Liver (tissue), 9 donors: ENCODE data around the gene PNLIPRP2. TPM values are rescaled to one million over a fixed set of nuclear protein-coding genes. Genes with fewer than 3 reads are reported as not detected.

Experiments used
- DNase-seq: peaks from one replicate; pipeline ENCODE4 v3.0.0-alpha.2; 2017; ENCODE audit warnings: low spot score
- H3K27ac ChIP-seq, 2 donors: one replicate each; pipeline ENCODE4 v1.7.0; 2013; ENCODE audit warnings: inconsistent platforms in 2 of 2, low read length in 2 of 2, control low read depth in 1 of 2, low read depth in 1 of 2, mild to moderate bottlenecking in 1 of 2
- H3K27me3 ChIP-seq, 4 donors: one replicate each; pipeline versions ENCODE4 v1.6.1 to v1.7.0; 2013; ENCODE audit warnings: low read length in 3 of 4, inconsistent platforms in 1 of 4, mild to moderate bottlenecking in 1 of 4, moderate library complexity in 1 of 4; ENCODE audit not compliant: control insufficient read depth in 4 of 4, insufficient read depth in 4 of 4
- H3K36me3 ChIP-seq, 4 donors: one replicate each; pipeline versions ENCODE4 v1.6.1 to v1.7.0; 2013; ENCODE audit warnings: low read length in 3 of 4, mild to moderate bottlenecking in 3 of 4, low read depth in 1 of 4, moderate library complexity in 1 of 4; ENCODE audit not compliant: control insufficient read depth in 4 of 4, insufficient read depth in 3 of 4
- H3K4me1 ChIP-seq, 4 donors: one replicate each; pipeline versions ENCODE4 v1.6.1 to v1.7.0; 2013; ENCODE audit warnings: low read length in 3 of 4, mild to moderate bottlenecking in 3 of 4, moderate library complexity in 1 of 4; ENCODE audit not compliant: control insufficient read depth in 4 of 4, insufficient read depth in 4 of 4
- H3K4me3 ChIP-seq, 3 donors: one replicate each; pipeline versions ENCODE4 v1.6.1 to v1.7.0; 2013; ENCODE audit warnings: low read length in 3 of 3, control low read depth in 1 of 3, low read depth in 1 of 3, mild to moderate bottlenecking in 1 of 3
- H3K9ac ChIP-seq, 2 donors: one replicate each; pipeline ENCODE4 v1.7.0; 2013; ENCODE audit warnings: low read length in 2 of 2, mild to moderate bottlenecking in 2 of 2, moderate library complexity in 2 of 2, control low read depth in 1 of 2, low read depth in 1 of 2
- H3K9me3 ChIP-seq, 4 donors: one replicate each; pipeline versions ENCODE4 v1.6.1 to v1.7.0; 2013; ENCODE audit warnings: low read length in 3 of 4; ENCODE audit not compliant: control insufficient read depth in 4 of 4
- ATF3 ChIP-seq: IDR thresholded peaks from 2 replicates; pipeline ENCODE4 v1.6.1; 2016; ENCODE audit warnings: antibody characterized with exemption
- CTCF ChIP-seq: fragments of 150-350 bp; IDR thresholded peaks from 2 replicates; pipeline ENCODE4 v1.5.1; 2017; ENCODE audit warnings: improper control_type of control experiment, low read depth, low read length; ENCODE audit not compliant: missing input control
- EGR1 ChIP-seq, 2 donors: IDR thresholded peaks; 2 replicates each; pipeline ENCODE4 v1.6.1; 2016 to 2018; ENCODE audit warnings: antibody characterized with exemption in 2 of 2, low read depth in 2 of 2
- FOXA1 ChIP-seq: IDR thresholded peaks from 2 replicates; pipeline ENCODE4 v1.6.1; 2016; ENCODE audit warnings: antibody characterized with exemption
- FOXA2 ChIP-seq: IDR thresholded peaks from 2 replicates; pipeline ENCODE4 v1.6.1; 2016; ENCODE audit warnings: antibody characterized with exemption
- GABPA ChIP-seq, 2 donors: IDR thresholded peaks in 1 of 2; conservative IDR thresholded peaks in 1 of 2; 2 replicates each; pipeline ENCODE4 v1.6.1; 2016; ENCODE audit warnings: antibody characterized with exemption in 2 of 2, mild to moderate bottlenecking in 1 of 2, moderate library complexity in 1 of 2
- HNF4A ChIP-seq, 2 donors: conservative IDR thresholded peaks; 2 replicates each; pipeline ENCODE4 v1.6.1; 2016; ENCODE audit warnings: antibody characterized with exemption in 2 of 2, mild to moderate bottlenecking in 2 of 2
- HNF4G ChIP-seq: IDR thresholded peaks from 2 replicates; pipeline ENCODE4 v1.6.1; 2016; ENCODE audit warnings: antibody characterized with exemption
- JUND ChIP-seq, 2 donors: IDR thresholded peaks; 2 replicates each; pipeline ENCODE4 v1.6.1; 2016; ENCODE audit warnings: antibody characterized with exemption in 2 of 2
- MAX ChIP-seq: IDR thresholded peaks from 2 replicates; pipeline ENCODE4 v1.6.1; 2016; ENCODE audit warnings: antibody characterized with exemption
- NR2F2 ChIP-seq: IDR thresholded peaks from 2 replicates; pipeline ENCODE4 v1.6.1; 2016; ENCODE audit warnings: antibody characterized with exemption
- RAD21 ChIP-seq, 2 donors: IDR thresholded peaks; 2 replicates each; pipeline ENCODE4 v1.6.1; 2016; ENCODE audit warnings: antibody characterized with exemption in 2 of 2, mild to moderate bottlenecking in 2 of 2
- REST ChIP-seq: IDR thresholded peaks from 2 replicates; pipeline ENCODE4 v1.6.1; 2016; ENCODE audit warnings: antibody characterized with exemption, mild to moderate bottlenecking
- RXRA ChIP-seq, 2 donors: IDR thresholded peaks; 2 replicates each; pipeline ENCODE4 v1.6.1; 2017 to 2018; ENCODE audit warnings: antibody characterized with exemption in 2 of 2, mild to moderate bottlenecking in 1 of 2
- SP1 ChIP-seq: IDR thresholded peaks from 2 replicates; pipeline ENCODE4 v1.6.1; 2018; ENCODE audit warnings: antibody characterized with exemption, mild to moderate bottlenecking
- TAF1 ChIP-seq: conservative IDR thresholded peaks from 2 replicates; pipeline ENCODE4 v1.6.1; 2016; ENCODE audit warnings: antibody characterized with exemption, mild to moderate bottlenecking
- YY1 ChIP-seq: IDR thresholded peaks from 2 replicates; pipeline ENCODE4 v1.6.1; 2016; ENCODE audit warnings: antibody characterized with exemption, mild to moderate bottlenecking
- ZBTB33 ChIP-seq: IDR thresholded peaks from 2 replicates; pipeline ENCODE4 v1.6.1; 2016; ENCODE audit warnings: antibody characterized with exemption
- WGBS: extraction: QIAGEN DNeasy Blood & Tissue Kit; methylation state at CpG from one replicate; pipeline ENCODE4 v1.1.7; 2013; 5-methylcytosine and 5-hydroxymethylcytosine counted together
- polyA plus RNA-seq, 2 donors: library from polyadenylated mRNA; stranded (reverse) in 1 of 2; unstranded in 1 of 2; fragments of 200-250 nt in 1 of 2; fragments of >200 nt in 1 of 2; fragmentation: Nextera tagmentation in 1 of 2; extraction: Ambion mirVana in 1 of 2; gene quantifications; one replicate each; pipeline versions ENCODE4 v1.2.1 to v1.2.3, GENCODE V29; 2013 to 2015
- total RNA-seq, 2 donors: library from RNA; depleted of rRNA; stranded (reverse); fragments of >200 nt; gene quantifications; one replicate each; pipeline ENCODE4 v1.2.3, GENCODE V29; 2014
- donor health status: healthy.
- donor health status: healthy.
- donor health status: healthy.
- donor health status: healthy.
- donor health status: healthy.

The PNLIPRP2 gene
- total and polyA plus RNA-seq, 4 donors, result not detected

GRCh38 chr10:116668018-116668417, 47.3 kb downstream of the PNLIPRP2 start:
- 93% methylated on average over 9 of the region's 9 CpGs for WGBS
- H3K4me1 ChIP-seq, result no peaks in the 10 kb centered on the region
- H3K9me3 ChIP-seq, result no peaks in the 10 kb centered on the region
- H3K4me3 ChIP-seq, result no peak overlapping the region
- H3K36me3 ChIP-seq, result no peaks in the 10 kb centered on the region
- peaks cover 0 to 2% (median 0%) of the 10 kb centered on the region in 4 donors for H3K27me3 ChIP-seq
- no peak for DNase-seq
- TF ChIP-seq FOXA2 (no peak), HNF4G (no peak), MAX (no peak), HNF4A (conservative IDR thresholded peaks at IDR 0.05) (no peak), REST (no peak), ZBTB33 (no peak), JUND (IDR thresholded peaks at IDR 0.05) (no peak), EGR1 (IDR thresholded peaks at IDR 0.05; ENCODE audit: low read depth in 2 of 2) (no peak), YY1 (no peak), SP1 (no peak), RXRA (IDR thresholded peaks at IDR 0.05) (no peak), GABPA (IDR thresholded peaks at IDR 0.05 in 1 of 2, conservative IDR thresholded peaks at IDR 0.05 in 1 of 2) (no peak), FOXA1 (no peak), NR2F2 (no peak), CTCF (no peak), ATF3 (no peak), RAD21 (IDR thresholded peaks at IDR 0.05) (no peak), TAF1 (no peak)
- no peak overlapping the region for H3K9ac ChIP-seq
- no peak overlapping the region for H3K27ac ChIP-seq
